Peyer's patch (tissue), 4 donors: ENCODE data around the gene CDC14B. TPM values are rescaled to one million over a fixed set of nuclear protein-coding genes. Genes with fewer than 3 reads are reported as not detected.

Source experiments
- DNase-seq, 3 donors: peaks; one replicate each; pipeline ENCODE4 v3.0.0-alpha.2; 2017 to 2019
- H3K27ac ChIP-seq, 4 donors: fragments of 200-600 bp; sonication (generic); one replicate each; pipeline ENCODE4 v1.5.1; 2016 to 2019
- H3K27me3 ChIP-seq, 2 donors: fragments of 200-600 bp; sonication (generic); one replicate each; pipeline ENCODE4 v1.5.1; 2019
- H3K36me3 ChIP-seq, 3 donors: fragments of 200-600 bp; sonication (generic); one replicate each; pipeline ENCODE4 v1.5.1; 2016 to 2019
- H3K4me1 ChIP-seq, 4 donors: fragments of 200-600 bp; sonication (generic); one replicate each; pipeline ENCODE4 v1.5.1; 2016 to 2019
- H3K4me3 ChIP-seq, 4 donors: fragments of 200-600 bp; sonication (generic); 1 replicate in 3 of 4; 2 replicates in 1 of 4; pipeline ENCODE4 v1.5.1; 2016 to 2019; ENCODE audit warnings: mild to moderate bottlenecking in 1 of 4
- H3K9me3 ChIP-seq, 4 donors: fragments of 200-600 bp; sonication (generic); one replicate each; pipeline ENCODE4 v1.5.1; 2016 to 2019; ENCODE audit warnings: mild to moderate bottlenecking in 1 of 4
- POLR2A ChIP-seq, 2 donors: fragments of 450-650 bp; IDR thresholded peaks; one replicate each; pipeline ENCODE4 v1.5.1; 2017; ENCODE audit warnings: antibody characterized with exemption in 2 of 2, mild to moderate bottlenecking in 2 of 2, moderate library complexity in 2 of 2
- total RNA-seq, 4 donors: library from RNA; depleted of rRNA; stranded (reverse); fragments of >200 nt; gene quantifications; one replicate each; pipeline ENCODE4 v1.1.0, GENCODE V29; 2016
- TF ChIP-seq, protein P1 (sequence below), 6 experiments: fragments of 450-650 bp in 4 of 6; fragments of 200-600 bp in 2 of 6; sonication (generic) in 1 of 6; IDR thresholded peaks; one replicate each; pipeline ENCODE4 v1.5.1; 2017 to 2019; ENCODE audit warnings: antibody characterized with exemption in 6 of 6, mild to moderate bottlenecking in 3 of 6, moderate library complexity in 1 of 6

The CDC14B gene
- total RNA-seq, 4 donors from 2014 or later, result 23.9 to 36.6 (median 35.7) TPM

DNA sequence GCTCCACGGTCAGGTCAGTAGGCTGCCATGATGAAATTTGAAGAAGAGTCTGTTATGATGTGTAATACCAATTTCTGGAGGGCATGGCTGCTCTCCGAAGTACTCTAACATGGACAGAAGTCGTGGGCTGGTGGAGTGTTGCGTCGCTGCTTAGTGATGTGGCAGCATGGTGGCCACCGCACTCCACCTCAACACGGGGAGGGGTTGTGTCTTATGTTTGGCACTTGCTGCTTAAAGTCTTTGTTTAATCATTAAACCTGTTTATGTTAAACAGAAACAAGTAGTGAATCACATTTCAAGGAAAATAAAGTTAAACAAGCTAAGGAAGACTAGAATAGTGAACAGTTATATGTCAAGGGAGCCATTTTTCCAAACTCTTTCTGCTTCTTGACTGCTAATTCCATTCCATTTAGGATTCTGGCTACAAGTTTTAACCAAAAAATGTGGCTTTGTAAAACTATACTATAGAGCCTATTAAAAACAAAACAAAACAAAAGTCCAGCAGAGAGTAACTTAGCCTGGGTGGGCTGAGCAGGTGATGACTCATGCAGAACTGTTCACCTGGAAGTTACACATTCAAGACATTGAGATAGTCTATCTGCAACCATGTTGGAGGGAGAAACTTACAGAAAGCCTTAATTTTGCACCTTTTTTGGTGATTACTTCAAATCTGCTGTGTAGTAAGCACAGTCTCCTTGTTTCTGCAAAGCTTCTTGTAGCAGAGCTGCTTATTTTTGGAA, 160.2 kb downstream of the CDC14B start:
- no peaks in the 10 kb centered on the region for H3K4me1 ChIP-seq
- H3K36me3 ChIP-seq, result no peaks in the 10 kb centered on the region
- H3K27me3 ChIP-seq, result no peaks in the 10 kb centered on the region
- H3K4me3 ChIP-seq, result no peak overlapping the region
- DNase-seq, result no peak
- no peaks in the 10 kb centered on the region for H3K9me3 ChIP-seq
- no peak for TF ChIP-seq POLR2A (IDR thresholded peaks at IDR 0.05)
- TF ChIP-seq, protein P1, sequence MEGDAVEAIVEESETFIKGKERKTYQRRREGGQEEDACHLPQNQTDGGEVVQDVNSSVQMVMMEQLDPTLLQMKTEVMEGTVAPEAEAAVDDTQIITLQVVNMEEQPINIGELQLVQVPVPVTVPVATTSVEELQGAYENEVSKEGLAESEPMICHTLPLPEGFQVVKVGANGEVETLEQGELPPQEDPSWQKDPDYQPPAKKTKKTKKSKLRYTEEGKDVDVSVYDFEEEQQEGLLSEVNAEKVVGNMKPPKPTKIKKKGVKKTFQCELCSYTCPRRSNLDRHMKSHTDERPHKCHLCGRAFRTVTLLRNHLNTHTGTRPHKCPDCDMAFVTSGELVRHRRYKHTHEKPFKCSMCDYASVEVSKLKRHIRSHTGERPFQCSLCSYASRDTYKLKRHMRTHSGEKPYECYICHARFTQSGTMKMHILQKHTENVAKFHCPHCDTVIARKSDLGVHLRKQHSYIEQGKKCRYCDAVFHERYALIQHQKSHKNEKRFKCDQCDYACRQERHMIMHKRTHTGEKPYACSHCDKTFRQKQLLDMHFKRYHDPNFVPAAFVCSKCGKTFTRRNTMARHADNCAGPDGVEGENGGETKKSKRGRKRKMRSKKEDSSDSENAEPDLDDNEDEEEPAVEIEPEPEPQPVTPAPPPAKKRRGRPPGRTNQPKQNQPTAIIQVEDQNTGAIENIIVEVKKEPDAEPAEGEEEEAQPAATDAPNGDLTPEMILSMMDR (IDR thresholded peaks at IDR 0.05), result no peak
- no peak overlapping the region for H3K27ac ChIP-seq

DNA sequence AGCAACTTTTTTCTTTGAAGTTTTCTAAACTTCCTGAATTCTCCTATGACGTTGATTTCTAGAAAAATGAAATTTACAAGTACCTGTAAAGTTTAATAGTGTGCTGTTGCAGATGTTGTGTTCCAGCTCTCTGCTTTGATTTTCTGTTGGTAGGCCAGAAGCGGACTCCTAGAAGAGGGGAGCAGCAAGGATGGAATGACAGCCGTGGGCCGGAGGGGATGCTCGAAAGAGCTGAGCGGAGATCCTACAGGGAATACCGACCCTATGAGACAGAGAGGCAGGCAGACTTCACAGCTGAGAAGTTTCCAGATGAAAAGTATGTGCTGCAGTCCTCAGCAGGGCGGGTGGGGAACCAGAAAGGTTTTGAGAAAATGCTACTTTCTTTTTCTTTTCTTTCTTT, 161.4 kb downstream of the CDC14B start:
- TF ChIP-seq POLR2A (IDR thresholded peaks at IDR 0.05), result no peak
- TF ChIP-seq, protein P1 (IDR thresholded peaks at IDR 0.05), result no peak
- H3K36me3 ChIP-seq, result no peaks in the 10 kb centered on the region
- no peak for DNase-seq
- H3K4me3 ChIP-seq, result no peak overlapping the region
- no peak overlapping the region for H3K27ac ChIP-seq
- no peaks in the 10 kb centered on the region for H3K27me3 ChIP-seq
- H3K4me1 ChIP-seq, result no peaks in the 10 kb centered on the region
- H3K9me3 ChIP-seq, result no peaks in the 10 kb centered on the region

DNA sequence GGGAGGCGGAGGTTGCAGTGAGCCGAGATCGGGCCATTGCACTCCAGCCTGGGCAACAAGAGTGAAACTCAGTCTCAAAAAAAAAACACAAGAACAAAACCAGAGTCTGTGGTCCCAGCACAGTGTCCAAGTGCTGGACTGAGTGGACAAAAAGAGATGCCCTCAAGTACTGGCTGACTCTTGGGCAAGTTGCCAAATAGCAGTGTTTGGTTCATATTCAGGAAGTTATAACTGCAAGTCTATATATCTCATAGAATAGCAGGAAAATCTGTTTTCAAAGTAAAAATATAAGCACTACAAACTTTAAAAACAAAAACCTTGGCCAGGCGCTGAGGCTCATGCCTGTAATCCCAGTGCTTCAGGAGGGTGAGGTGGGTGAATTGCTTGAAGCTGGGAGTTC, 162.4 kb downstream of the CDC14B start:
- DNase-seq, result no peak
- Histone ChIP-seq H3K4me1 (no peaks in the 10 kb centered on the region), H3K9me3 (no peaks in the 10 kb centered on the region), H3K36me3 (no peaks in the 10 kb centered on the region), H3K27me3 (no peaks in the 10 kb centered on the region), H3K27ac (no peak overlapping the region), H3K4me3 (no peak overlapping the region)
- TF ChIP-seq POLR2A (IDR thresholded peaks at IDR 0.05), result no peak
- TF ChIP-seq, protein P1 (IDR thresholded peaks at IDR 0.05), result no peak

DNA sequence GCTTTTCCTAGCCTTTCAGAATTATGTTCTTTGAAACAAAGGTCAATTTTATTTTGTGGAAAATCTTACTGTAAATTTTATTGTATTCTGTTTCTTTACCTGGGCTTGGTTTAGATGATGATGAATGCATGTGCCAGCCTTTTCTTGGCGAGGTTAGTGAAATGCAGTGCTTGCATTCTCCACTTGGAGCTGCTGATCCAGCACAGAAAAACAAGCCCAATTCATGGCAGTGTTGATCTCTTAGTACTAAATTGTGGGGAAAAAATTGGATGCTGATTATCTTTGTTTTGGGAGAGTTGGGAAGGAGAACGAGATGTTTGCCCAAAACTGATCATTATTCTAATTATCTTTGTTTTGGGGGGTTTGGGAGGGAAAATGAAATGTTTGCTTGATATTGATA, 166.0 kb downstream of the CDC14B start:
- no peaks in the 10 kb centered on the region for H3K9me3 ChIP-seq
- TF ChIP-seq, protein P1 (IDR thresholded peaks at IDR 0.05), result peak in 3 of 6 experiments; percentile 36 to 49 (median 42)
- TF ChIP-seq POLR2A (IDR thresholded peaks at IDR 0.05), result no peak
- DNase-seq, result no peak
- peaks cover 0 to 13% (median 3%) of the 10 kb centered on the region in 4 donors for H3K4me1 ChIP-seq
- H3K27ac ChIP-seq, result no peak overlapping the region
- H3K27me3 ChIP-seq, result no peaks in the 10 kb centered on the region
- no peak overlapping the region for H3K4me3 ChIP-seq
- no peaks in the 10 kb centered on the region for H3K36me3 ChIP-seq

DNA sequence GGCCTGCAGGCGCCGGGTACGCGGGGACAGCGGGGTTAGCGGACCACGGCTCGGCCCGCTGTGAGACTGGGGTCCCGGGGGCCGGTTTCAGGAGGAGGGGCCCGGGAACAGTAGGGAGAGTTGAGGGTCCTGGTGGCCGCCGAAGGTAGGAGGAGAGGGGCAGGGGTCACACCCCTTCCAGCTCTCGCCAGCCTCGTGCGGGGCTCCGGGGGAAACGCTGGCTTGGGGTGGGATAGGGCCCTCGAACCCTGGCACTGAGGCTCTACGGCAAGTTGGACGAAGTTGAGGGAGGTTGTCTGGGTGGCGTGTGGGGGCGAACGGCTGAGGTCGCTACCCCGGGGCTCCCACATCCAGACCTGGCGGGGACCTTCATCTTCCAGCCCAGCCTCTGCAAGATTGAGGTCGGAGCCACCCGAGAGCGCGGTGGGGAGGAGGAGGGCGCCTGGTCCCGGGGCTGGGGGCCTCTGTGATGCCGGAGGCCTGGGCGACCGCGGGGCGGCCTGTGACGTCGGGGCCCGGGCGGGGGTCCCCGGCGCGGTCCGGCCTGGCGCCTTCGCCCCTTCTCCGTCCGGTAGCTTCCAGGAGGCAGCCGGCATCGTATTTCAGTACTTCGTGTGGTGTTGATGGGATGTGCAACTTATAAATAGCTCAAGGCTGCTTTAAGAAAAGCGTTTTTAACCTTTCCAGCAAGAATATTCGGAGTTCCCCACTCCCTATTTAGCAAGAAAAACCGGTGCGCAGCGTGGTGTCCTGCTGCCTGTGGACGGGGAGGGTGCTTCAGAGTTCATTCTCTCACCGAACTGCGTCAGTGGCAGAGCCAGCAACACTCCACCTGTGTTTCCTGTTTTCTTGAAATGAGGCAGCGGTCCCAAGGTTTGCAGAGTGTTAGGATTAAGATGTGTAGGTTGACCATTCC, 168.8 kb downstream of the CDC14B start:
- DNase-seq, result peak; percentile 58 to 74 (median 62)
- Histone ChIP-seq H3K36me3 (no peaks in the 10 kb centered on the region), H3K9me3 (no peaks in the 10 kb centered on the region), H3K4me3 (peak overlapping the region; percentile 81 to 94 (median 88)), H3K27me3 (no peaks in the 10 kb centered on the region), H3K27ac (peak overlapping the region; percentile 79 to 87 (median 84)), H3K4me1 (peaks cover 0 to 13% (median 3%) of the 10 kb centered on the region in 4 donors)
- no peak for TF ChIP-seq POLR2A (IDR thresholded peaks at IDR 0.05)
- TF ChIP-seq, protein P1 (IDR thresholded peaks at IDR 0.05), result no peak

Other genes with a start within 250 kb of the CDC14B start
- 100 to 1,000 TPM in 1 of 4 donors, 10 to 100 TPM in 3; 38.8 to 140 (median 84.9) TPM for gene SLC35D2, start 236.1 kb downstream of the CDC14B start, total RNA-seq
- 1 to 10 TPM; 1.5 to 7.4 (median 3.4) TPM for gene ZNF367, start 201.5 kb downstream of the CDC14B start, total RNA-seq
- gene HABP4, start 169.7 kb downstream of the CDC14B start, total RNA-seq, result 10 to 100 TPM in 1 of 4 donors, 1 to 10 TPM in 3; 3.2 to 19.8 (median 5.1) TPM
- 1 to 10 TPM; 5.1 to 8.3 (median 5.7) TPM for gene PRXL2C, start 35.5 kb upstream of the CDC14B start, total RNA-seq
- gene ZNF510, start 158.2 kb upstream of the CDC14B start, total RNA-seq, result 10 to 100 TPM in 1 of 4 donors, 1 to 10 TPM in 3; 7.0 to 11.6 (median 9.5) TPM
- 10 to 100 TPM; 13.0 to 24.5 (median 20.2) TPM for gene ZNF782, start 234.7 kb upstream of the CDC14B start, total RNA-seq